NCI-H82 treated with DMSO at 0.1 percent for 48 hours (cell line): ENCODE data around the gene DCC.

Experiments
- DNase-seq: peaks from one replicate; lab custom pipeline; 2025; ENCODE audit not compliant: unreplicated experiment; lab: John Stamatoyannopoulos, UW

The DCC gene

DNA sequence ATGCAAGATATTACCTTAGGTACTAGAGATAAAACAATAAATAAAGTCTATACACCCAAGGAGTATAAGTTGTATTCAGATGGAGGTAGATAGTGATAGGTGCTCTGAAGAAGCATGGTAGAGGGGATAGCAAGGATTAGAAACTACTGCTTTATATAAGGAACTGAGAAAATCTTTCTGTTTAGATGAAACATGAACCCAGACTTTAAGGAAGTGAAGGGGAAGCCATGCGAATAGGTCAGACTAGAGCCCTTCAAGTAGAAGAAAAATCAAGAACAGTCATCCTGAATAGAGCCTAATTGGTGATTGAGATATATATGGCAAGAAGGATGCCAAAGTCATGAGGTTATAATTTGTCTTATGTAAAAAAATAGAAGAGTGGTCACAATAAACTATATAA, 984.4 kb downstream of the DCC start:
- DNase-seq = no peak

DNA sequence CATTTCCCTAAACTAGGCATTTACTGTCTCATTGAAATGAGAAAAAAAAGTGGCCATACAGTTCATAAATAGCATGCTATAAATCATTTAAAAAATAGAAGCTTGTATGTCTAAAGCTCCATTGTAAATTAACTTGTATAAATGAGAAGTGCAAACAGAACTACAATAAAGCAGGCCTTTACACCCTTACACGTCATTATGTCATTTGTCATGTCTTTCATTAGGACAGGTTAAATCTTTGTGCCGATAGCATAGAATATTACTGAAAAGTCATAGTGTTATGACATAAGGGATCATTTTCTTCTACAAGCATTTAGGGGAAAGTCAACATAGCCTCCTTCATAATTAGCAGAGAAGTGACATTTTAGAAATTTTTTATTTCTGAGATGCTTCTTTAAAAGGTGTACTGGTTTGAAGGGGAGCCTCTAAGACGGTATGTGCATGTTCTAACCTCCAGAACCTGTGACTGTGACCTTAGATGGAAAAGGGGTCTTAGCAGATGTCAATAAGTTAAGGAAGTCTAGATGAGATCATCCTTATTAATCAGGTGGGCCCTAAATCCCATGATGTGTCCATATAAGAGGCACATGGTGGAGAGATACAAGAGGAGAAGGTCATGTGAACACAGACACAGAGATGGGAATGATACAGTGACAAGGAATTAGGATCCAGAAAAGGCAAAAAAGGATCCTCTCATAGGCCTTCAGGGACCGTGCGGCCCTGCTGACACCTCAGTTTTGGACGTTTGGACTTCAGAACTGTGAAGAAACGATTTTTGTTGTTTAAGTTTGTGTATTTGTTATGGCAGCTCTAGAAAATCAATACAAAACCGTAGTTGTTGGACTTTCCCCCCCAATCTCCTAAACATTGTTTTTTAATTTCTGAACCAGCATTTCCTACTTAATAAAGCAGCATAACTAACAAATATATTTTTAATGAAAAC, 1020.8 kb downstream of the DCC start:
- DNase-seq = no peak

DNA sequence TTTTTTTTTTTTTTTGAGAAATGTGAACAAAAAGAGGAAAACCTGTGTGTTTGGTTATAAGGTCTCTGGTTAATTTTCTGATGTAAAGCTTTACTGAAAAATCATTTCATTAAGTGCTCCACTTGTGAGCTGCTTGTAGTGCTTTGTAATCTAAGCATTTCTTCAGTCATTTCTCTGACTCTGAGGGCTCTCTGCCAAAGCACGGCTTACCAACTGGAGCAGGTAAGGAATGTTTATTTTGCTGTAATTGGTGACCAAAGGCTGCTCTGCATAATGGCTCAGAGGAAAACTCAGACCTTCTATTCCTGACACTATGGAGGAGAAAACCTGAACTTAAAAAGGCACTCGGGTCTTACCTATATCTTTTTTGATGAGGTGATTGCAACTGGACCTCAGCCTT, 1035.6 kb downstream of the DCC start:
- DNase-seq = no peak

GRCh38 chr18:53380063-53380639, 1040.2 kb downstream of the DCC start:
- DNase-seq = no peak

DNA sequence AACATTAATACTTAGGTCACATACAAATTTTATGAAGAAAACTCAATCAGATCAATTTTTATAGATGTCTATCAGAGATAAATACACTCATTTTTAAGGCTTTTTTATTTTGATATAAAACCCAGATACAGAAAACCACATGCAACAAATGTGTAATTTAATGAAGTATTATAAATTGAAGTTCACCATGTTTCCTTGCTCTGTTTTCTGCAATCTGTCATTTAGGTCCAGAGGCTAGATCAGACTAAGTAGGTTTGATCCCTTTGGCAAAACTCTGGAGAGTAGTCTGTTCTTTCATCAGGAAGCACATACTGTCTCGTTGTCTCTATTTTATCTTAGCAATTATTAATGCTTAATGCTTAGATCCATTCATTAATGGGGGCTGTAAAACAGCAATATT, 1042.9 kb downstream of the DCC start:
- no peak for DNase-seq

DNA sequence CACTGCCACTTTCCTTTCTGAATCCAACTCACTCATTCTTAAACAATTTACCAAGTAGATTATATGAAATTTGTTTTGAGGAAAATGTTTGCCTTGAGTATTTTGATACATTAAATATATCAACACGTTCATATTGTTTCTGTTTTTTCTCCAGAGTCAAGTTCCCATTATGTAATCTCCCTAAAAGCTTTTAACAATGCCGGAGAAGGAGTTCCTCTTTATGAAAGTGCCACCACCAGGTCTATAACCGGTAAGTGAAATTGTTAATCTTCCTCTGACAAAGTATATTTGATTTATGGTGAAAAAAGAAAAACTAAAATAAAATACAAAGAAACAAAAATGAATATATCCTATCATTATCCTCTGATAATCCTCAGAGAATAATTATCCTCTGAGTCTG, 1045.9 kb downstream of the DCC start:
- DNase-seq = no peak

GRCh38 chr18:53387581-53387980, 1047.6 kb downstream of the DCC start:
- DNase-seq = no peak

DNA sequence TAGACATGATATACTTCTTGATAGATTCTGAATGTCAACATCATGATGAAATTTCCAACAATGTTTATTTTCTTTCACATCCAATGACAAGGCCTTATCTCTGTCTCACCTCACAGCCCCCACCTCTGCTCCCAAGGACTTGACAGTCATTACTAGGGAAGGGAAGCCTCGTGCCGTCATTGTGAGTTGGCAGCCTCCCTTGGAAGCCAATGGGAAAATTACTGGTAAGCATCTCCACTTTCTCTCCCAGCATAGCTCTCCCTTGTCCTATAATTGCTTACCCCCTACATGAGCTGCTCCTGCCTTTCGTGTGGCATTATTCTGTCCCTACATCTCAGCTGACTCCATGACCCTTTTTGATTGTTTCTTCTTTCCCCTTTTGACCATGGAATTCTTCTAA, 1062.7 kb downstream of the DCC start:
- no peak for DNase-seq

- no peak for DNase-seq
Observed at GRCh38 chr18:53408271-53408670, 1068.3 kb downstream of the DCC start.

- DNase-seq = no peak
Observed at GRCh38 chr18:53411511-53411910, 1071.5 kb downstream of the DCC start.

DNA sequence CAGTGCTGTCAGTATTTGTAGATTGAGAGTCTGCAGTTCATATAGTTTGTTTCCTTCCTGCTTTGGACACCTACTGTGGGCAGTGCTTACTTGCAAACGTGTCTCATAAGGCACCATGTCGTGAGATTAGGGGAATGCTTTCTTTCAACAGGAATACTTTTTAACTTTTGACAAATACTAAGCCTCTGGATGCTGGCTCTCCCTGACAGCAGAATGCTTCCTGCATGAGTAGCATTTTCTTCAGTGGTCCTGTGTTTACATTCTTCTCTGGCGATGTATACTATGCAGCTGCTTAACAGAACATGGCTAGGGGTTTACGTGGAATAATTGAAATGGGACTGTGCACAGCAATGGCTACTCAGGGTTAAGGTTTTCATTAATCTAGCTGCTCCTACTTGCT, 1077.0 kb downstream of the DCC start:
- no peak for DNase-seq

DNA sequence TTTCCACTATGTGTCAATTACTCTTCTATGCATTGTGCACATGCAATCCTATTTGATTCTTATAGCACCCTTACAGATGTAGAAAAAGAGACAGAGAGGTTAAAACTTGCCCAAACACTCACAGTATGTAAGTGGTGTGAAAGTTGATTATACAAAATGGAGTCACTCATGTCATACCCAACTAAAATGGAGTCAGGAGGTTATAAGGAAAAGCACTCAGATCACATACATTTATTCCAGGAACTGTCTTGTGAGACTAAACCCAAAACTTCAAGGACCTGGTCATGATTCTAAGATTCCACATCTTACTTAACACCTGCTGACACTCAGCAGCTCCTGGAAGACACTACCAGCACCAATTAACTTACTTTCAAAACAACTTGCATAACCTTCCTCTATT, 1081.9 kb downstream of the DCC start:
- DNase-seq = no peak

GRCh38 chr18:53422896-53423295, 1082.9 kb downstream of the DCC start:
- DNase-seq = no peak

DNA sequence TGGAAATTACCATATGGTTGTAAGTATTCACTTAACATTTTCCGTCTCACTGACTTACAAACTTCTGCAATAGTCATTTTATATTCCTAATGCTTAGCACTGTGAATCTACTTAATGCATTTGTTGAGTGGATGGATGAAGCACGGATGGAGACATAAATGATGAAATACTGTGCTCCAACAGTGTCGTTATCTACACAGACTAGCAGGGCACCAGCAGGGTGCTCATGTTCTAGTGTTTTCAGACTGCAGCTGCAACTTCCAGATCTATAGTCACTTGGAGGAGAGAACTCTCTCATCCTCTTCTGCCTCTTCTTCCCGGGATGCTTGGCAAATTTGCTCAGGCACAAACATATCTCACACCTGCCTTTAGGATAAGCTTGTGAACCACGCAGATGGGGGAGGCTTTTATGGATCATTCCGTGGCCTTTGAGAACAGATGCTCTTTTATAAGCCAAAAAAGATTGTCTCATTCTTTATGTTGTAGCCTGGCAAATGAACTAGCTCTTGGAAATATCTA, 1086.7 kb downstream of the DCC start:
- DNase-seq = peak; percentile 1

DNA sequence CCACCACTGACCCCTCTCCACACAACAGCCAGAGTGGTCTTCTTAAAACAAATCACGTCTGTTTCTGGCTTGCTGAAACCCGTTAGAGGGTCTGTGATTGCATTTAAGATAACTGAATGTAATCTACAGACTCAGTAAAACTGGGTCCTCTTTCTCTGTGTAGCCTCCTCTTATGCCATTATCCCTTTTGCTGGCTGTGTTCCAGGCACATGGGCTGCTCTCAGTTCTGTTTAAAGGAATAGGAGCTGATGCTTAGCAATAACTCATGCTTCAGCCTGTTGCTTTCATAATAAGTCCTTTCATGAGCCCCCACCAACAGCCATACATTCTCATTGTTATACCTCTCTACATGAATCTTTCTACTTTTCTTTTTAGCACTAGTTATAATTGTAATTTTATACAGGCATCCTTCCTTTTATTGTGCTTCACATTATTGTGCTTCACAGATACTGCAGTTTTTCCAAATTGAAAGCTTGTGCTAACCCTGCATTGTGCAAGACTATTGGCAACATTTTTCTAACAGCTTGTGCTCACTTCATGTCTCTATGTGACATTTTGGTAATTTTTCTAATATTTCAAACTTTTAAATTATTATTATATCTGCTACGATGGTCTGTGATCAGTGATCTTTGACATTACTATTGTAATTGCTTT, 1101.9 kb downstream of the DCC start:
- DNase-seq = peak; percentile 48

GRCh38 chr18:53442415-53442783, 1102.4 kb downstream of the DCC start:
- no peak for DNase-seq

DNA sequence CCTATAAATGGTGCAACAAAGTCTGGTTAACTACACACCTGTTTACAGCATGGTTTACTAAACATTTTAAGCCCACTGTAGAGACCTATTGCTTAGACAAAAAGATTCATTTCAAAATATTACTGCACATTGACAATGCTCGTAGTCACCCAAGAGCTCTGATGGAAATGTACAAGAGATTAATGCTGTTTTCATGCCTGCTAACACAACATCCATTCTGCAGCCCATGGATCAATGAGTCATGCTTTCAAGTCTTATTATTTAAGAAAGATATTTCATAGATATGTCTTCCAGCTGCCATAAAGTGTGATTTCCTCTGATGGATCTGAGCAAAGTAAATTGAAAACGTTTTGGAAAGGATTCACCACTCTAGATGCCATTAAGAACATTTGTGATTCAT, 1103.3 kb downstream of the DCC start:
- no peak for DNase-seq

DNA sequence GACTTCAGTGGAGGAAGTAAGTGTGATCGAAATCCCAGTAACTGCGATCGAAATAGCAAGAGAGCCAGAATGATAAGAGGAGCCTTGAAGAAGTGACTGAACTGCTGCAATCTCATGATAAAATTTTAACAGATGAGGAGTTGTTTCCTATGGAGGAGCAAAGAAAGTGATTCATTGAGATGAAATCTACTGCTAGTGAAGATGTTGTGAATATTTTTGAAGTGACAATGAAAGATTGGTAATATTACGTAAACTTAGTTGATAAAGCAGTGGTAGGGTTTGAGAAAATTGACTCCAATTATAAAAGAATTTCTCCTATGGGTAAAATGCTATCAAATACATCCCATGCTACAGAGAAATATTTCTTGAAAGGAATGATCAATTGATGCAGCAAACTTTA, 1103.8 kb downstream of the DCC start:
- no peak for DNase-seq

DNA sequence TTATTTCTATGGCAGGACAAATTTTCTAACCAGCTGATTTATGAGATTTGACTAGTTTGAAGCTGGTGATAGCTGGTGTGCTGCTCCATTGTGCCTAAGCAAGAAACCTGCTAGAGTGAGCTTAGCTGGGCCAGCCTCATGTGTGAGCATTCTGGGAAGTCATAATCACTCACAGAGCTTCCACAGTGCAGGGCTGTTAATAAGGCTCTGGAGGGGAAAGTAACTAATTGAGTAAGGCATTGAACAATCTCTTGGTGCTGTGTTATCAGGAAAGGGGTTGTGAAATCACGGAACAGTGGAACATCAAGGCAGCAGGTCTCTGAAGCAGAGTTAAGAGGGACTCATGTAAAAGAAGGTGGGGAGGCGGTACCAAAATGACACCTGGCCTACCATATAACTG, 1111.9 kb downstream of the DCC start:
- DNase-seq = no peak

GRCh38 chr18:53457068-53457467, 1117.1 kb downstream of the DCC start:
- DNase-seq = no peak

- no peak for DNase-seq
Observed at GRCh38 chr18:53458268-53458667, 1118.3 kb downstream of the DCC start.
